Measurements from ENCODE around the gene STAT6. TPM values are rescaled to one million over a fixed set of nuclear protein-coding genes. Genes with fewer than 3 reads are reported as not detected.

STAT6 gene
- total RNA-seq, 1 experiment from 2014 or later: 52.3 TPM

GRCh38 chr12:57133013-57133569 lies 21.9 kb upstream of the STAT6 start:
- in situ Hi-C loops (cut with HindIII; ENCODE audit: low pct_unique_long_range_greater_than_20kb, low sequenced_read_pairs): no loop called here
- Histone ChIP-seq H3K36me3 (ENCODE audit: control insufficient read depth, insufficient read depth, low read length) (no peaks in the 10 kb centered on the region), H3K27me3 (ENCODE audit: control insufficient read depth, insufficient read depth, low read length) (no peaks in the 10 kb centered on the region), H3K27ac (ENCODE audit: low read length) (no peak overlapping the region), H3K4me3 (ENCODE audit: low read depth in 2 of 2, low read length in 2 of 2) (no peak overlapping the region), H3K4me1 (ENCODE audit: control insufficient read depth, insufficient read depth, low read length) (0 out of 2 replicates have a peak, but pooled peaks cover 2% of the 10 kb centered on the region), H3K9me3 (ENCODE audit: control insufficient read depth, insufficient read depth, low read depth, low read length) (no peaks in the 10 kb centered on the region)
- CTCF ChIA-PET: interaction anchor here (0.6 to 0.7 kb wide), 2 partner anchors 15 to 53 kb away, joined by 3 read pairs; no protein-coding TSS in a partner anchor
- BruUV-seq (replicated peaks): no TSS peak
- DNase-seq (ENCODE audit: low read depth, low spot score): no peak
- no peak for TF ChIP-seq SIN3A (IDR thresholded peaks at IDR 0.05; ENCODE audit: borderline replicate concordance, insufficient read depth, low read depth, low read length)
- TF ChIP-seq CTCF (IDR thresholded peaks at IDR 0.05): no peak
- TF ChIP-seq REST (IDR thresholded peaks at IDR 0.05; ENCODE audit: insufficient read depth in 1 of 2, low read depth in 2 of 2, low read length in 1 of 2): no peak
- TF ChIP-seq POLR2AphosphoS5 (IDR thresholded peaks at IDR 0.05; ENCODE audit: low read depth, low read length): no peak
- TF ChIP-seq TCF7L2 (IDR thresholded peaks at IDR 0.05; ENCODE audit: low read depth, low read length): no peak
- intact Hi-C loops (cut with micrococcal nuclease; ENCODE audit: unreplicated experiment): no loop called here
- POLR2A ChIA-PET: no interaction called here
- ATAC-seq: no peak

GRCh38 chr12:57131896-57132744 lies 21.0 kb upstream of the STAT6 start:
- in situ Hi-C loops (cut with HindIII; ENCODE audit: low pct_unique_long_range_greater_than_20kb, low sequenced_read_pairs) (no loop called here), intact Hi-C loops (cut with micrococcal nuclease; ENCODE audit: unreplicated experiment) (no loop called here)
- Histone ChIP-seq H3K4me3 (ENCODE audit: low read depth in 2 of 2, low read length in 2 of 2) (no peak overlapping the region), H3K9me3 (ENCODE audit: control insufficient read depth, insufficient read depth, low read depth, low read length) (no peaks in the 10 kb centered on the region), H3K27ac (ENCODE audit: low read length) (no peak overlapping the region), H3K27me3 (ENCODE audit: control insufficient read depth, insufficient read depth, low read length) (no peaks in the 10 kb centered on the region), H3K36me3 (ENCODE audit: control insufficient read depth, insufficient read depth, low read length) (no peaks in the 10 kb centered on the region), H3K4me1 (ENCODE audit: control insufficient read depth, insufficient read depth, low read length) (0 out of 2 replicates have a peak, but pooled peaks cover 2% of the 10 kb centered on the region)
- POLR2A ChIA-PET: no interaction called here
- no TSS peak for BruUV-seq (replicated peaks)
- TF ChIP-seq POLR2AphosphoS5 (IDR thresholded peaks at IDR 0.05; ENCODE audit: low read depth, low read length) (no peak), REST (IDR thresholded peaks at IDR 0.05; ENCODE audit: insufficient read depth in 1 of 2, low read depth in 2 of 2, low read length in 1 of 2) (no peak), TCF7L2 (IDR thresholded peaks at IDR 0.05; ENCODE audit: low read depth, low read length) (no peak), SIN3A (IDR thresholded peaks at IDR 0.05; ENCODE audit: borderline replicate concordance, insufficient read depth, low read depth, low read length) (no peak), CTCF (IDR thresholded peaks at IDR 0.05) (no peak)
- no peak for DNase-seq (ENCODE audit: low read depth, low spot score)
- no peak for ATAC-seq
- CTCF ChIA-PET: interaction anchor here (0.7 kb wide), 1 partner anchor 52 kb away, joined by 3 read pairs; no protein-coding TSS in a partner anchor

Measured in Panc1 (cell line).